Measurements from ENCODE around the gene CTDSP2. TPM values are rescaled to one million over a fixed set of nuclear protein-coding genes. Genes with fewer than 3 reads are reported as not detected.

Gene CTDSP2
- total RNA-seq, 2 experiments from 2014 or later, result 44.2 to 118 TPM

- Histone ChIP-seq H3K9me3 (ENCODE audit: low read length) (no peaks in the 10 kb centered on the region), H3K27ac (ENCODE audit: low read depth, low read length, poor library complexity, severe bottlenecking) (no peak overlapping the region), H3K4me2 (ENCODE audit: low read length) (no peak overlapping the region), H2AFZ (ENCODE audit: low read length) (no peak overlapping the region), H3K4me1 (ENCODE audit: insufficient read depth, low read length, poor library complexity, severe bottlenecking) (no peaks in the 10 kb centered on the region), H3K4me3 (ENCODE audit: low read depth, low read length, poor library complexity, severe bottlenecking) (no peak overlapping the region), H3K79me2 (ENCODE audit: insufficient read depth, low read depth, low read length) (no peaks in the 10 kb centered on the region), H4K20me1 (ENCODE audit: insufficient read depth, low read length) (no peaks in the 10 kb centered on the region), H3K9me2 (ENCODE audit: insufficient read depth, low read length) (no peaks in the 10 kb centered on the region), H3K36me3 (ENCODE audit: insufficient read depth, low read length) (0 out of 2 replicates have a peak, but pooled peaks cover 6% of the 10 kb centered on the region)
- DNase-seq (ENCODE audit: low spot score), result no peak
- ChIA-PET POLR2A (interaction anchor here (0.9 kb wide), 1 partner anchor 84 kb away, joined by 3 read pairs; no protein-coding TSS in a partner anchor), CTCF (ENCODE audit: unreplicated experiment) (no interaction called here)
- intact Hi-C loops (cut with micrococcal nuclease; ENCODE audit: unreplicated experiment), result no loop called here
- TF ChIP-seq EZH2phosphoT487 (IDR thresholded peaks at IDR 0.05; ENCODE audit: borderline replicate concordance, low read depth, low read length), result no peak
- TF ChIP-seq CTCF (conservative IDR thresholded peaks at IDR 0.05; ENCODE audit: low read length), result no peak
- no TSS peak for BruUV-seq (replicated peaks)
These were observed 32.4 kb downstream of the CTDSP2 start for GRCh38 chr12:57813971-57814772.

DNA sequence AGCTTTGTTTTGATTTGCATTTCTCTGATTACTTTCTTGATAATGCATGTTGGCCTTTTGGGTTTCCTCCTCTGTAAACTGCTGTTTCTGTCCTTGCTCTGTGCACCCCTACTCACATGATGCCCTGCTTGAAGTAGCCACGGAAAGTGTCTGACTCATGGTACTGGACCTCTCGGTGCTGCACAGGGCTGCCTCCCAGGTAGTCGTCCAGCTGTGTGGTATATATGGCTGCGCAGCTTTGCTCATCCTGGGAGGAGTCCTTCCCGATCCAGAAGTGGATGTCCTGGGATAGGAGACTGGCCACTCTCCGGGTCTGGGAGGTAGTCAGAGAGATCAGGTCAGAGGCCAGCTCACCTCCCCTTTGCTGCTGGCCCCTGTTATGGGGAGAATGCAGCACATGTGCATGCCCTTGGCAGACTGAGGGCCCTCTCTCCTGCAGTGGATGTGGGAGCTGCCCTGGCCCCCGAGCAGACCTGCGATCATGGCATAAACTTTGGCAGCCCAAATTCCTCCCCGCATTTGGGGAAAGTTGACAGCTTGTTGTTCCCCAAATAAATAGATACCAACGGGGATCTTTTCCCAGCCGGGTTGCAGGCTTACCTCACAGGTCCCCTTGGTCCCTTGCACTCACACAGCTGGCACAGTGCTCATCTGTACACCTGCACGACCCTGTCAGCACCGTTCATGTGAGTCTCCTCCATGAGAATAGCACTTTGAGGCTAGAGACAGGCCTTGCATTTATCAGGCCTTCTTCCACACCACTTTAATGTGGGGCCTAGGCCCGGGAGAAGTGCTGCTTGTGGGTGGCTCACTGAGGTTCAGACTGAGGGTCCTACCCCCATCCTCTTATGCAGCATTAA, 33.2 kb downstream of the CTDSP2 start:
- no TSS peak for BruUV-seq (replicated peaks)
- H2AFZ ChIP-seq (ENCODE audit: low read length), result no peak overlapping the region
- ChIA-PET CTCF (ENCODE audit: unreplicated experiment) (no interaction called here), POLR2A (interaction anchor here (0.9 kb wide), 1 partner anchor 85 kb away, joined by 3 read pairs; no protein-coding TSS in a partner anchor)
- H4K20me1 ChIP-seq (ENCODE audit: insufficient read depth, low read length), result no peaks in the 10 kb centered on the region
- no peak for TF ChIP-seq CTCF (conservative IDR thresholded peaks at IDR 0.05; ENCODE audit: low read length)
- TF ChIP-seq EZH2phosphoT487 (IDR thresholded peaks at IDR 0.05; ENCODE audit: borderline replicate concordance, low read depth, low read length), result no peak
- no peaks in the 10 kb centered on the region for H3K9me2 ChIP-seq (ENCODE audit: insufficient read depth, low read length)
- intact Hi-C loops (cut with micrococcal nuclease; ENCODE audit: unreplicated experiment), result no loop called here
- H3K9me3 ChIP-seq (ENCODE audit: low read length), result no peaks in the 10 kb centered on the region
- no peak overlapping the region for H3K27ac ChIP-seq (ENCODE audit: low read depth, low read length, poor library complexity, severe bottlenecking)
- H3K4me3 ChIP-seq (ENCODE audit: low read depth, low read length, poor library complexity, severe bottlenecking), result no peak overlapping the region
- no peak for DNase-seq (ENCODE audit: low spot score)
- H3K4me1 ChIP-seq (ENCODE audit: insufficient read depth, low read length, poor library complexity, severe bottlenecking), result no peaks in the 10 kb centered on the region
- no peaks in the 10 kb centered on the region for H3K79me2 ChIP-seq (ENCODE audit: insufficient read depth, low read depth, low read length)
- 0 out of 2 replicates have a peak, but pooled peaks cover 2% of the 10 kb centered on the region for H3K36me3 ChIP-seq (ENCODE audit: insufficient read depth, low read length)
- H3K4me2 ChIP-seq (ENCODE audit: low read length), result no peak overlapping the region
